SK-MEL-5 (cell line): ENCODE results near the gene NUMB. TPM values are rescaled to one million over a fixed set of nuclear protein-coding genes. Genes with fewer than 3 reads are reported as not detected.

Source experiments
- DNase-seq: peaks from one replicate; pipeline ENCODE4 v3.0.0-alpha.2; 2016; ENCODE audit warnings: low read depth, low spot score
- in situ Hi-C: cut with HindIII; loops from 2 replicates; pipeline ENCODE4 v1.10.0; 2016; ENCODE audit warnings: low sequenced_read_pairs, high pct_unique_total_duplicates, low pct_unique_long_range_greater_than_20kb
- total RNA-seq: library from RNA; depleted of rRNA; stranded (reverse); fragments of >200 nt; shearing (Covaris generic); gene quantifications from 2 replicates; pipeline ENCODE4 v1.2.3, GENCODE V29; 2014

The NUMB gene
- total RNA-seq, 1 experiment from 2014 or later: 10.8 TPM

GRCh38 chr14:73287071-73287470 is 171.3 kb downstream of the NUMB start:
- DNase-seq: peak; percentile 12
- in situ Hi-C loops: no loop called here

- no peak for DNase-seq
- in situ Hi-C loops: no loop called here
These were observed 171.7 kb downstream of the NUMB start for GRCh38 chr14:73286598-73286997.

DNA sequence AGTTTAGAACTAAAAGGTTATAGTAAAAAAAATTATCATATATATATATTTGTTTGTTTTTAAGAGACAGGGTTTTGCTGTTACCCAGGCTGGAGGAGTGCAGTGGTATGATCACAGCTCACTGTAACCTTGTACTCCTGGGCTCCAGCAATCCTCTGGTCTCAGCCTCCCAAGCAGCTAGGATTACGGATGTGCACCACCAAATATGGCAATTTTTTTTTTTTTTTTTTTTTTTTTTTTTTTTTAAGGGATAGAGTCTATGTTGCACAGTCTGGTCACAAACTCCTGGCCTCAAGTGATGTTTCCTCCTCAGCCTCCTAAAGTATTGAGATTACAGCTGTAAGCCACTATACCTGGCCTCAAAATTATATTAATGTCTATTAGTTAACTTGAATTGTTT is 172.4 kb downstream of the NUMB start:
- DNase-seq: no peak
- in situ Hi-C loops: no loop called here

DNA sequence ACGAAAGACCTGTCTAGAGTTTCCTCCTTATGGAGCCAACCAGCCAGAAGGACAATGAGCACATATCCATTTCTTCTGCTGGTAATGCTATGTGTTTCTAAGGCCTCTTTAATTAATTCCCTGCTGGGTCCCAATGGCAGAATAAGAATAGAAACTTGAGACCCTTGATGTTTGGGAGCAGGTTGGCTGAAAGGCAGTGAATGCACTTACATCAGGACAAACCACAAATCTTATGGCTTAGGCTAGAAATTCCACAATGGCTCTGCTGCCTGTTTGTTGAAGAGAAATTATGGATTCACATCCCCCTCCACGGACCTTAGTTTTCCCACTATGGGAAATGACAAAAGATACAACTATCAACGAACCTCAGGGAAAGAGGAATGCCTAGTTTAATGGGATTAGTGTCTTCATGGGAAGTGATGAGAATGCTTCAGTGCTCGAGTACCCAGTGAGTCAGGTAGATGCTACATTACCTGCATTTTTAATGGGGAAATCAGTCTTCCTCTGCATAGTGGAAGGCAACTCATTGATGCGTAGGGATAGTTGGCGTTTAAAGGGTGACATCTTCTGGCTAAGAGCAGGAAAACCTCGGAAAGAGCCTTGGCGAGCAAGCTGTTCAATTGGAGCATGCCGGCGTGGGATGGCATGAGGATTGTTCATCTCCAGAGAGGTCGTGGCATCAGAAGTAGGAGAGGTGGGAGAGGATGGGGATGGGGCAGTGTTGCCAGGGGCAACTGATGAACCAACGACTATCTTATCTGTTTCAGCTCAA is 174.6 kb downstream of the NUMB start:
- peak; percentile 64 for DNase-seq
- in situ Hi-C loops: no loop called here

DNA sequence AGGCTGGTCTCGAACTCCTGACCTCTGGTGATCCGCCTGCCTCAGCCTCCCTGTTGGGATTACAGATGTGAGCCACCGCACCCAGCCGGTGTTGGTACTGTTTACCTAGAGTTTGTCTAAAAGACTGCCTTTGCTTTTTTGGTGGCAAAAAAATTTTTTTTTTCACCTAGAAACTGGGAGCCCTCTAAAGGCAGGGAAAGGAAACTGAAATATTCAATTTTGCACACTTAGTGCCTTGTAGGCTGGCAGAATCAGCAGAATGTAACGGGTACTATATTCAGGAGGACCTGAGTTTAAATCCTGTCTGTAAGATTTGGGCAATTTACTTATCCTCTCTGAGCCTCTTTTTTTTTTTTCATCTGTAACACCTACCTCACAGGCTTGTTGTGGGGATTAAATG is 177.4 kb downstream of the NUMB start:
- no peak for DNase-seq
- in situ Hi-C loops: no loop called here

DNA sequence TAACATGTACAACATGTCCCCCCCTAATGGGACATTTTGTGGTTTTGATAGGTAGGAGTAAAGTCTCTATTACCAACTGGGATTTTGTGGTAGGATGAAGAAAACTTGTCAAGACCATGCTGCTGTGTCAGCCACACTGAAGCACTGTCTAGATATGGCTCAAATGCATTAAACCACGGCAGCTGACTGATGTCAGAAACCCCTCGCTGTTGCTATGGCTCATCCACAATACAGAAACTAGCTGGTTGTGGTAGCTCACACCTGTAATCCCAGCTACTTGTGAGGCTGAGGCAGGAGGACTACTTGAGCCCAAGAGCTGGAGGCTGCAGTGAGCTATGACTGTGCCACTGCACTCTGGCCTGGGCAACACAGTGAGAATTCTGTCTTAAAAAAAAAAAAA is 181.0 kb downstream of the NUMB start:
- in situ Hi-C loops: no loop called here
- DNase-seq: no peak

- no peak for DNase-seq
- in situ Hi-C loops: no loop called here
These were observed 181.5 kb downstream of the NUMB start for GRCh38 chr14:73276836-73277235.

DNA sequence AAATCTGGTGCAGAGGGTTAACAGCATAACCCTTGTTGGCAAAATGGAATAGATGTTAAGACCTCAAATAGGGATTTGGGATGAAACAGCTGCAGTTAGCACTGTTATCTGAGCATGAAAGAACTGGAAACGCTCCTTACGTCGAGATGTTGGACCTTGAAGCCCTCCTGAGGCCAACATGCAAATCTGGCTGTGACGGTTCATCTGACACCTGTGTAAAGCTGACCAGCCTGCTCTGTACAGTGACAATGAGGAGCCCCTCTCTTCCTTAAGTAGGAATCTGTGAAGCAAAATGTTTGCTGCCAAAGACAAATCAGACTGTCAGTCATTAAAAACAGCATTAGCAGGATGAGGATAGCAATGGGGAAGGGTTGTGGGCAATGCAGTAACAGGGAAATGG is 184.5 kb downstream of the NUMB start:
- in situ Hi-C loops: no loop called here
- DNase-seq: no peak

GRCh38 chr14:73272393-73272792 is 186.0 kb downstream of the NUMB start:
- DNase-seq: no peak
- in situ Hi-C loops: no loop called here

- in situ Hi-C loops: no loop called here
- no peak for DNase-seq
These were observed 188.4 kb downstream of the NUMB start for GRCh38 chr14:73269729-73270531.

GRCh38 chr14:73267474-73267873 is 190.9 kb downstream of the NUMB start:
- no peak for DNase-seq
- in situ Hi-C loops: no loop called here

GRCh38 chr14:73266317-73266716 is 192.0 kb downstream of the NUMB start:
- in situ Hi-C loops: no loop called here
- no peak for DNase-seq

GRCh38 chr14:73265721-73266046 is 192.7 kb downstream of the NUMB start:
- no peak for DNase-seq
- in situ Hi-C loops: no loop called here

GRCh38 chr14:73264885-73265720 is 193.2 kb downstream of the NUMB start:
- in situ Hi-C loops: no loop called here

DNA sequence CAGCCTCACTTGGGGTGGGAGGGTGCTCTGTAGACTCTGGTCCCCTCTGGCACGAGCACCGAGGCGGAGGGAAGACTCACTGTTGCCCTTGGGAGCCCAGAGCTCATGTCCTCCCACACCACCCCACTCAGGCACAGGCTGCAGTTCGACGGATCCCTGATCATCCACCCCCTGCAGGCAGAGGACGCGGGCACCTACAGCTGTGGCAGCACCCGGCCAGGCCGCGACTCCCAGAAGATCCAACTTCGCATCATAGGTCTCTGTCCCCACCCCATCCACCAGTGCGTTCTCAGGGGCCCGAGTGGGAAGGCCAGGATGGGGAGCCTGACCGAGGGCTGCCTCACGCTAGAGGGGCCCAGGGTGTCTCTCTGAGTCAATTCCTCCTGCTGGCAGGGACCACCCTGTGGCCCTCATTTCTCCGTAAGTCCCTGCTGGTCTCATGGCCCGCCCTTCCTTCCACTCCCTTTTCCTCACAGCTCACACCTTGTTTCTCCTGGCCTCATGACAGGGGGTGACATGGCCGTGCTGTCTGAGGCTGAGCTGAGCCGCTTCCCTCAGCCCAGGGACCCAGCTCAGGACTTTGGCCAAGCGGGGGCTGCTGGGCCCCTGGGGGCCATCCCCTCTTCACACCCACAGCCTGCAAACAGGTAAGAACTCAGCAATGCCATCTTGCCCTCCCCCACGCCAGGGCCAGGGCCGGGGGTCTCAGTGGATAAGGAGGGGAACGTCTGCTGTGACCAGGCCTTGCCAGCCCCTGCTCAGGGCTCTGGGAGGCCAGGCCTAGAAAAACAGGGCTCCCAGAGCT is 194.1 kb downstream of the NUMB start:
- in situ Hi-C loops: no loop called here
- no peak for DNase-seq

More at GRCh38 chr14:73264885-73265720, 193.2 kb downstream of the NUMB start:
- no peak for DNase-seq

DNA sequence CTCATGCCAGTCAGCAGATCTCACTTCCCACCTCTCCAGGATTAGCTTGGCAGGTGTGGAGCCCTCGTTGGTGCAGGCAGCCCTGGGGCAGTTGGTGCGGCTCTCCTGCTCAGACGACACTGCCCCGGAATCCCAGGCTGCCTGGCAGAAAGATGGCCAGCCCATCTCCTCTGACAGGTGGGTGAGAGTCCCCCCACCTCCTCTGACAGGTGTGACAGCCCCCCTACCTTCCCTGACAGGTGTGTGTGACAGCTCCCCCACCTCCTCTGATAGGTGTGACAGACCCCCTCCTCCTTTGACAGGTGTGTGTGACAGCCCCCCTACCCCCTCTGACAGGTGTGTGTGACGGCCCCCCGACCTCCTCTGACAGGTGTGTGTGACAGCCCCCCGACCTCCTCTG is 194.7 kb downstream of the NUMB start:
- in situ Hi-C loops: no loop called here

GRCh38 chr14:73262427-73263183 is 195.7 kb downstream of the NUMB start:
- in situ Hi-C loops: no loop called here

More for the DNA sequence above, 194.7 kb downstream of the NUMB start:
- DNase-seq: no peak

More at GRCh38 chr14:73262427-73263183, 195.7 kb downstream of the NUMB start:
- DNase-seq: no peak
